GM21423 (cell line): Measurements from ENCODE around the gene TMEM150B.

Experiments used
- ATAC-seq: cut with Tn5 transposase; IDR thresholded peaks from one replicate; pipeline ENCODE4 v1.9.1; 2021; ENCODE audit warnings: mild to moderate bottlenecking, moderate library complexity; ENCODE audit not compliant: unreplicated experiment

TMEM150B gene, protein sequence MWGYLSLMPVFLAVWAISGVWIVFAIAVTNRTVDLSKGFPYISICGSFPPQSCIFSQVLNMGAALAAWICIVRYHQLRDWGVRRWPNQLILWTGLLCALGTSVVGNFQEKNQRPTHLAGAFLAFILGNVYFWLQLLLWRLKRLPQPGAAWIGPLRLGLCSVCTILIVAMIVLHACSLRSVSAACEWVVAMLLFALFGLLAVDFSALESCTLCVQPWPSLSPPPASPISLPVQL

DNA sequence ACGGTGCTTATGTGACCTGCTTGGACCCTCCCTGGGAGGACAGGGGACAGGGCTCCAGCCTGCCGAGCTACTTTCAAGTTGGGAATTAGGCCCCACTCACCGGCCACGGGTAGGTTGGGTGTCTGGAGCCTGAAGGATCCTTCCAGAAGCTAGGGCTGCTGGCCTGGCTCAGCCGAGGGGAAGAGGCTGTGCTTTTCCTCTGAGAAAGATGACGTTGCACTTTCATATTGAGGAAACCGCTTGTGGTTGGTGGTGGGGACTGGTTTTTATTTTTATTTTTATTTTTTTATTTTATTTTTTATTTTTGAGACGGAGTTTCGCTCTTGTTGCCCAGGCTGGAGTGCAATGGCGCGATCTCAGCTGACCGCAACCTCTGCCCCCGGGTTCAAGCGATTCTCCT lies at the start of gene TMEM150B:
Gene TMEM150B, minus strand, starts transcription at position 170 of the 400 bp plus-strand sequence. CDS start 4,305 bp downstream, outside the sequence.
- no peak for ATAC-seq

DNA sequence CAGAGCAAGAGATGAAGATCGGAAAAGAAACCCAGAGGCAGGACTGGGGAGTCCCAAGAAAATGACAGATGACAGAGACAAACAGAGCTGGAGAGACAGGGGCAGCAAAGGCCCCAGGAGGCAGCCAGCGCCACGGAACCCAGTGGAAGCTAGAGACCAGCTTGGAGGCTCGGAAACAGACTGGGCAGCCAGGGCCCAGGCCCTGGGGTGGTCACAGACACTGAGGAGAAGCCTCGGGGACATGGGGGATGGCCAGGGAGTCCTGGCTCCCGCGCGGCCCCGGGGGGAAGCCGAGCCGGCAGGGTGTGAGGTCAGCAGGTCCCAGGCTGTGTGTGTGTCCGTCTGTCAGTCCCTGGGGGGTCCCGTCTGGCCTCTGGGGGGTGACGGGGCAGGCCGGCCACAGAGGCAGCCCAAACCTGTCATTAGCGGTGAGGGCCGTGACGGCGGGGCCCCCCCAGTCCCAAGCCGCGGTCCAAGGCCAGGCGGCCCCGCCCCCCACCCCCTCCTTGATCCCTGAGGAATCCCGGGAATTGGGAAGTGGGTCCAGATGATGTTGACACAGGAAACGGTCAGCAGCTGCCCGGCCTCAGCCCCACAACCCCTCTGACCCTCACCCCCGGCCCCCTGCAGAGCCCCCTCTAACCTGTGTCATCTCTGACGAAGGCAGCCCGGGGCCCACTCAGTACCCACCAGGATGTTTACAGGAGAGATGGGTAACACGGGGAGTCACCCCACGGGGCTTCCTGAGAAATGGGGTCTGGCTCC lies 49.0 kb upstream of the TMEM150B start:
- ATAC-seq = no peak

DNA sequence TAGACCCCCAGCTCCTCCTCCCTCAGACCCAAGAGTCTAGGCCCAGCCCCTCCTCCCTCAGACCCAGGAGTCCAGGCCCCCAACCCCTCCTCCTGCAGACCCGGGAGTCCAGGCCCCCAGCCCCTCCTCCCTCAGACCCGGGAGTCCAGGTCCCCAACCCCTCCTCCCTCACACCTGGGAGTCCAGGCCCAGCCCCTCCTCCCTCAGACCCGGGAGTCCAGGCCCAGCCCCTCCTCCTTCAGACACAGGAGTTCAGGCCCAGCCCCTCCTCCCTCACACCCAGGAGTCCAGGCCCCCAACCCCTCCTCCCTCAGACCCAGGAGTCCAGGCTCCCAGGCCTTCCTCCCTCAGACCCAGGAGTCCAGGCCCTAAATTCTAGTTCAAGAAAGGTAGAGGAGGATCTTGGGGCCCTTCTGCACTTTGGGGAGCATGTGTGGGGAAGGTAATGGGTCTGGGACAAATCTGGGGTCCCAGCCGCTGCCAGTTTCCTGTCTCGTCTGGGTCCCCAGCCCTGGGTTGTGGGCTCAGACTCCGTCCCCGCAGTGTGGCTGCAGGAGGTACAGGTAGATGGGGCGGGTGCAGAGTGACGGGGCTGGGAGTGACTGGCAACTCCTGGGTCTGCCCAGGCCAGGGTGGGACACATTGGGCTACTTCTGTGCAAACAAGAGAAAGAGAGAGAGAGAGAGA lies 48.3 kb upstream of the TMEM150B start:
- no peak for ATAC-seq

DNA sequence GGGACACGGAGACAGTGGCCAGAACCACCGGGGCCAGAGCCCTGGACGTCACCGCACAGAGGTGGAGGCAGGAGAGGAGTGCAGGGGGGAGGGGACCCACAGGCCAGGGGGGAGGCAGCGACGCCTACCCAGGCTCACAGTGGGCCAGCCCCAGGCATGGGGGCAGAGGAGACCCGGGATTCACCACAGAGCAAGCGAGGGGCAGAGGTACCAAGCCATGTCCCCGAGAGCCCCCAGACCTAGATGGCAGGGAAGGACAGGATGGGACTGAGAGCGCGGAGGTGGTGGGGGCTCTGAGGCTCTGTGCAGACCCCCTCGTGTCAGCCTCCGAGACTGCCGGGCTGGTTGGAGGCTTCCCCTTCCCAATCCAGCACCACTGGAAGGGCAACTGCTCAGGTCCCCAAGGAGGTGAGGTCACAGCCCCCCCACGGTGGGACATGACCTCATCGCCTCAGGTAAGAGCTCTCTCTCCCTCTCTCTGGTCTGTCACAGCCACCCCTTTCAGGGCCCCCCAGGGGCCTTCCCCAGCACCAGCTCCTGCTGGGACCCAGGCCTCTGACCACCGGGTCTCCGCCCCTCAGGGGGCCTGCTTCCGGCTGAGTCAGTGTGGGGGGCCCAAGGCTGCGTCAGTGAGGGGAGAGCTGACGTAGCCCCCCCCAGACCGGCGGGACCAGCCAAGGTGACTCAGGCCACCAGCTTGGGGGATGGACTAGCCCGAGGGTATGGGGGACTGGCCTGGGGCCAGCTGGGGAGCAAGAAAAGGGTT lies 47.4 kb upstream of the TMEM150B start:
- no peak for ATAC-seq

DNA sequence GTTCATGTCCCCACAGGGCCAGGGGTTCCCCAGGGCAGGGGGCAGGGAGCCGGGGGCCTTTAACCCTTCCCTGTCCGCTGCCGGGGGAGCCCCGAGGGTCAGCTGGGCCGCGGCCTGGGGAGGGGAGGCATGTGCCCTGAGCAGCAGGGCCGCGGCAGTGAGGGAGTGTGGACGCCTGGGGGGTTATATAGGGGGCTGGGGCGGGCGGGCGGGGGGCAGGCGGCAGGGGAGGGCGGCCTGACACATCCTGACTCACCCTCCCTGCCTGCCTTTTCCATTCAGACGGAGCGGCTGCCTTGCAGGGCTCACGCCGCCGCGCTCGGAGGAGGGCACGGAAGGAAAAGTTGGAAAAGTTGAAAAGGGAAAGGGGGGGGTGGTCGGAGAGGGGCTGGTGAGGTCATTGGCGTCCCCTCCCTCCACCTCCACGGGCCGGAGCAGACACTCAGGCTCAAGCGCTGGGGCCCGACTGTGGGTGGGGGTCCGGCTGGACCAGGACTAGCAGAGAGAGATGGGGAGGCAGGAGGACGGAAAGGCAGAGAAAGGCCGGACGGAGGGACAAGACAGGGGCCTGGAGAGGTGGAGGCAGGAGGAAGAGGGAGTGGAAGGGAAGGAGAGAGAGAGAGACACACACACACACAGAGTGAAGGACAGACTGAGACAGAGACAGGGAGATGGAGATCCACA lies 45.3 kb upstream of the TMEM150B start, which contains the start of gene IL11:
Gene IL11, minus strand, starts transcription at position 159 of the 684 bp plus-strand sequence. Its CDS starts 153 bp downstream, at position 6.
- no peak for ATAC-seq

DNA sequence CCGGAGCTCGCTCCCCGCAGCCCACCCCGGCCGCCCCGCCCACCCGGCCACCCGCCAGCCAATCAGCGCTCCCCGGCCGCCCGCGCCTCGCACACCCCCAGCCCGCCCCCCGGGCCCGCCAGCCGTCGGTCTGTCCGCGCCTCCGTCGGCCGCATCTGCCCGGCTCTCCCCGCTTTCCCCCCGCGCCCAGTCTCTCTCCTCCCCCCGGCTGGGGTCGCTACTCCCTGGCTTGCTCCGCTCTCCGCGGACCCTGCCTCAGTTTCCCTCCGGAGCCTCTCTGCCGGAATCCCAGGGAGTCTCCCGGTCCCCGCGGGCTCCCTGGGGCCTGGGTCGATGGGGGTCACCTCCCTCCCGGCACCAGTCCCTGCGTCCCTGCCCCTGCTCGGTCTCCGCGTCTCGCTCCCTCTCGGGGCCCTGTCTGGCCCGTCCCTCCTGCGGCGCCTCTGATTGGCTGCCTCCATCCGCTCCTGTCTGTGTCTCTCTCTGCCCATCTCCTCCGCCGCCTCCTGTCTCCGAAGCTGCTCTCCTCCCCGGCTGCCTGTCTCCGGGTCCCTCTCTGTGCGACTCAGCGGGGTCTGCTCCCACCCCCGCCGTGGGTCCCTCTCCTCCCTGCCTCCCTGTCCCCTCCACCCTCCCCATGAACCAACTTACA lies 44.6 kb upstream of the TMEM150B start:
- no peak for ATAC-seq

DNA sequence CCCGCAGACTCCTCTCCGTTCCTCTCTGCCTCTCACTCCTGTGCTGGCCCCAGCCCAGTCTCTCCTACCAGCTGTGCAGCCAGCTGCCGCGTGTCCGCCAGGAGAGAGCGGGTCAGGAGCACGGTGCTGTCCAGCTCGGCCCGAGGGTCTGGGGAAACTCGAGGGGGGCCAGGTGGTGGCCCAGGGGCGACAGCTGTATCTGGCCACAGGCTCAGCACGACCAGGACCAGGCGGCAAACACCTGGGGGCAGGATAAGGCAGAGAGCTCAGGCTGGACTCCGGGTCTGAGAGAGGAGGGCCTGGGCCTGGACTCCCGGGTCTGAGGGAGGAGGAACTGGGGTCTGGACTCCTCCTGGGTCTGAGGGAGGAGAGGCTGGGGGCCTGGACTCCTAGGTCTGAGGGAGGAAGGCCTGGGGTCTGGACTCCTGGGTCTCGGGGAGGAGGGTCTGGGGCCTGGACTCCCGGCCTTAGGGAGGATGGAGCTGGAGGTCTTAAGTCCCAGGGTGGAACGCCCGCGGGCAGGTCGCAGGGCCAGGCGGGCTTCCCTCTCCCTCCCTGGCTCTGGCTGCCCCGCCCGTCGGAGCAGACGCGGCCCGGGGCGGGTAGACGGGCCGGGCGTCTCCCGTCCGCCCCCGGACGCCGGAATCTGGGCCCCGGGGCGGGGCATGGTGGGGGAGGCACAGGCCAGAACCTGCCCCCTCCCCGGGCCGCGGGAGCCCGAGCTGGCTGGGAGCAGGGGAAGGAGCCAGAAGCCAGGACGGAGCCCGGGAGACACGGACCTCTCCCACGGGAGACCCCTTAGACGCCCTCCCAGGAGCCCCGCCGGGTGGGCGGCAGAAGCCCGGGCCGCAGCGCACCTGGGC lies 43.8 kb upstream of the TMEM150B start:
- ATAC-seq = no peak

DNA sequence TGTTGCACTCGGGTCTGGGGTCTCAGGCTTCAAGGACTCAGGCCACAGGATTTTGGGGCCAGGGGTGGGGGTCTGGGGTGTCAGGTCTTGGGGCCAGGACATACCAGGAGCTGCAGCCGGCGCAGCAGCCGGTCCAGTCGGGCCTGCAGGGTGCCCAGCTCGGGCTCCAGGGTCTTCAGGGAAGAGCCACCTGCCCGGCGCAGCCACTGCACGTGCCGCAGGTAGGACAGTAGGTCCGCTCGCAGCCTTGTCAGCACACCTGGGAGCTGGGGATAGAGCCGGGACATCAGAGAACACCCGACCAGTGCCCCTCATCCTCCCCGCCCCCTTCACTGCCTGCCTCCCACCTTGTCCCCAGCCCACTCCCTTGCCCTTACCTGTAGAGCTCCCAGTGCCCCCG lies 43.0 kb upstream of the TMEM150B start:
- ATAC-seq = no peak

DNA sequence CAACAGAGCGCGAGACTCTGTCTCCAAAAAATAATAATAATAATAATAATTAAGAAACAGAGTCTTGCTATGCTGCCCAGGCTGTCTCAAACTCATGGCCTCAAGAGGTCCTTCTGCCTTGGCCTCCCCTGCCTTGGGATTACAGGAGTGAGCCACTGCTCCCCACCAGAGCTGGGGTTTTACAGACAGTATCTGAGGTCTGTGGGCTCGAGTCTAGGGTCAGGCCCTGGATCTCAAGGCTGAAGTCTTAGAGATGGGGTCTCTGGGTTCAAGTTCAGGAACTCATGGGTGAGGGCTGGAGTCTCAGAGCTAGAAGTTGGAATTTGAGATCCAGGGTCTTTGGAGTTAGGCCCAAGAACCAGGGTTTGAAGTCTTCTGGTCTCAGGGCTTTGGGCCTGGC lies 41.6 kb upstream of the TMEM150B start:
- ATAC-seq = no peak

DNA sequence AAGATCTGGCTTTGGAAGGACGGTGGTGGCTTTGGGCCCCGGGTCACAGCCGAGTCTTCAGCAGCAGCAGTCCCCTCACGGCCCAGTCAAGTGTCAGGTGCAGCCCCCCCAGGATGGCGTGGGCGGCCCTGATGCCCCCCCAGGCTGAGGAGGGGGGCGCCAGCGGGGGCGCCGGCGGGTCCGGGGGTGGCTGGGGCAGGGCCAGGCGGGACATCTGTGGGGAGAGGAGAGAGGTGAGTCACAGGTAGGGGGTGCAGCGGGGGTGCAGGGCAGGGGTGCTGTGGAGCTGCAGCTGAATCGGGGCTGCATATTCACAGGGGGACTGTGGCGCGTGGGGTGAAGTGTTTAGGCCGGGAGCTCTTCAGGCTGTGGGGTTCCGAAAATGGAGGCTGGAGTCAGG lies 40.8 kb upstream of the TMEM150B start:
- no peak for ATAC-seq

DNA sequence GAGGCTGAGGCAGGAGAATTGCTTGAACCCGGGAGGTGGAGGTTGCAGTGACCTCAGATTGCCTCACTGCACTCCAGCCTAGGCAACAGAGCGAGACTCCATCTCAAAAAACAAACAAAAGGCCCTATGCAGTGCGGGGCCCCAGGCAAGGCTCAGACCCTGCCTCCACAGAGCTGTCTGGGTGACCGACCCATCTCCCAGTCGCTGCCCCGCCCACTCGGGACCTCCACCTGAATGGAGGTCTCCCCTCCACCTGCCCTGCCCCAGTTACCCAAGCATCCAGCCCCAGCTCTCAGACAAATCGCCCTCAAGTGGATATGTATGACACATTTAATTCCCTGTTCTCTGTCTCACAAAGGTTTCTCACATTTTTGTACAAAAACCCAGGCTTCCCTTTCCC lies 40.1 kb upstream of the TMEM150B start:
- ATAC-seq = no peak

DNA sequence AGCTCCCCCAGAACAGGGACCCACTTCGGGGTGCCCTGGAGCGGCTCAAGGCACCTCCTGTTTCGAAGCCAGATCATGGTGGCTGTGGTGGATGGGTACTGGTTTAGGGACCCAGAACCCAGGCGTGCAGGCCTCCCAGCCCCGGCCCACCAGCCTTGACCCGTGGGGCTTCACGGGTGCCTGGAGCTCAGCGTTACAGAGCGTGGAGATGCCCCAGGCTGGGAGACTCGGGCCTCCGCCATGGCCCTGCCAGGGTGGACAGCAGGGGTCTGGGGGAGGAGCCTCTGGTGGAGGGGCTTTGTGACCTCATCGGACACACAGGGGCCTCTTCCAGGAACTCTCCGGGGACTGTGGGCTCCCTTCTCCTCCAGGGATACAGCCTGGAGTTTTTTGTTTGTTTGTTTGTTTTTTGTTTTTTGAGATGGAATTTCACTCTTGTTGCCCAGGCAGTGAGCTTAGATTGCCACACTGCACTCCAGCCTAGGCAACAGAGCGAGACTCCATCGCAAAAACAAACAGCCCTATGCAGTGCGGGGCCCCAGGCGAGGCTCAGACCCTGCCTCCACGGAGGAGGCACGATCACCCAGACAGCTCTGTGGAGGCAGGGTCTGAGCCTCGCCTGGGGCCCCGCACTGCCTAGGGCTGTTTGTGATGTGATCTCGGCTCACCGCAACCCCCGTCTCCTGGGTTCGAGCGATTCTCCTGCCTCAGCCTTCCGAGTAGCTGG lies 38.0 kb upstream of the TMEM150B start, which contains the start of gene GARIN5B:
Gene GARIN5B, minus strand, starts transcription at position 271 of the 727 bp plus-strand sequence. Its CDS starts 194 bp downstream, at position 77.
- ATAC-seq = no peak

DNA sequence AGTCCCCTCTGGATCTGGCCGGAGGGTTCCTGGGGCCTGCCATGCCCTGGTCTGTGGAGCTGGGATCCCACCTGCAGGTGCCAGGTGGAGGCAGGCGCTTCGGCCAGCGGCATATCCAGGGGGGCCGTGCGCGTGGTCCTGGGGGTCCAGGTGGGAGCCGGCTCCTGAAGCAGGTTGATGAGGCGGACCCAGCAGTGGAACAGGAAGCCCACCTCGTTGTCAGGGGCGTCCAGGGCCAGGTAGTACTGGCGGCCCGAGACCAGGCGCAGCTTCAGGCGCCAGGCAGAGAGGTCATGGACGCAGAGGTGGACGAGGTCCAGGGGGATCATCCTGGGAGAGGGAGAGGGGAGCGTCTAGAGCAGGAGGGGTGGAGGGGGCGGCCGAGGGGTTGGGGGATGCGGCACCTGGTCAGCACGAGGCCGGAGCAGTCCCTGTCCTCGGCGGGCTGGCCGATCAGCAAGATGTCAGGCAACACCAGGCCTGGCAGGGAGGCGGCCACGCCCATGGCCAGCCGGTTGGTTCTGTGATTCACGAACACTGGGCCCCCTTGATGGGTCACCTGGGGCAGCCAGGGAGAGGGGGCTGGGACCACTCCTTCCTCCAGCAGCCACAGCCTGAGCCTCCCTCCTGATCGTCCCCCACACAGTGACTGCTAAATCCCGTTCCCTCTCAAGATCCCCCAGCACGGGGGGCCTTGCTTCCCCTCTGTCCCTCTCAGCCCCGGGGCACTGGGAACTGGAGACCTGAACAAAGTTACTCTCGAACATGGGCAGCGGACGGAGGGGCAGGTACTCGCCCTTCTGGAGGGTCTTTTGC lies 37.2 kb upstream of the TMEM150B start:
- no peak for ATAC-seq

DNA sequence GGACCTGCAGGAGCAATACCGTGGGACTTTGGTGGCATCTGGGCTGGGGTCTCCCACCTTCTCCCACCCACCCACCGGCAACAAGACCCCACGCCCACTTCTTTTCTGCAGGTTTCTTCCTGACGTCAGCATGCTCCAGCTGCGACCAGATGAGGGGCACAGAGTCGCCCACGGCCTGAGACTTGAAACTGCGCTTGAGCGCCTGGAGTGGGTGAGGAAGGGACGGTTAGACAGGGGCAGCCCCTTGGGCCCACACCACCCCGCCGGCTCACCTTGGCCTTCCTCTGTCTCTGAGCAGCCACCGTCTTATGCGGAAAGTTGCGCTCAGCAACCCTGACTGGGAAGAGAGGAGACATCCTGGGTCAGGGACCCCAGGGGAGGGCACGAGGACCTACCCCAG lies 35.8 kb upstream of the TMEM150B start:
- no peak for ATAC-seq

DNA sequence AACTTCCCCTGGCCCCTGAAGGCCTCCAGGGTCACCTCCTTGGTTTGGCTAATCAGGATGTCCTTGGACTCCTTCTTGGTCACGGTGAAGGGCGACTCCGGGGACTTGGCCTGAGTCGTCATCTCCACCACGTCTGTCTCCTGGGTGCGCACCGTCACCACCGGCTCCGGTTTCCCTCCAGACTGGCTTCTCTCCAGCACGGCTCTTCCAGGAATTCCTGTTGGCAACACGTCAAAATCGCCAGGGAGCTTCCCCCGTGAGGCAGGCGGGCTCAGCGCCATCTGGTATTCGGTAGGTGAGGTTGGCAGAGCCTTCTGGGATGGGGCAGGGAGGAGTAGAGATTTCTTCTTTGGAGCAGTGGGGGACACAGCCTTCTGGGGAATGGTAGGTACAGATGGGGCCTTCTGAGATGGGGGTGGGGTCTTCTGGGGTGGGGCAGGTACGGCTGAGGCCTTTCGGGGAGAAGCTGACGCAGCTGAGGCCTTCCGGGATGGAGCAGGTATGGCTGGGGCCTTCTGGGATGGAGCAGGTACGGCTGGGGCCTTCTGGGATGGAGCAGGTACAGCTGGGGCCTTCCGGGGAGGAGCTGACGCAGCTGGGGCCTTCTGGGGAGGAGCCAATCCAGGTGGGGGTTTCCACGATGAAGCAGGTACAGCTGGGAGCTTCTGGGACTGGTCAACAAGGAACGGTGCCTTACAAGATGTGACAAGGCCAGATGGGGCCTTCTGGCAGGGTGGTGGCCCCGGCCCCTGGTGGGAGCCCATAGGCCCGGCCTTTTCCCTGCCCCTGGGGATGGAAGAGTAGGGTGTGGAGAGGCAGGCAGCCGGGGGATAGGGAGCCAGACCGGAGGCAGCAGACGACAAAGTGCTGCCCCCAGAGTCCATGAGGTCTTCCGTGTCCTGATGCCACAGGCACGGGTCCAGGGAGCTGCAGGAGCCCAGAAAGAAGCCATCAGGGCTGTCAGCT lies 34.1 kb upstream of the TMEM150B start:
- ATAC-seq = no peak

DNA sequence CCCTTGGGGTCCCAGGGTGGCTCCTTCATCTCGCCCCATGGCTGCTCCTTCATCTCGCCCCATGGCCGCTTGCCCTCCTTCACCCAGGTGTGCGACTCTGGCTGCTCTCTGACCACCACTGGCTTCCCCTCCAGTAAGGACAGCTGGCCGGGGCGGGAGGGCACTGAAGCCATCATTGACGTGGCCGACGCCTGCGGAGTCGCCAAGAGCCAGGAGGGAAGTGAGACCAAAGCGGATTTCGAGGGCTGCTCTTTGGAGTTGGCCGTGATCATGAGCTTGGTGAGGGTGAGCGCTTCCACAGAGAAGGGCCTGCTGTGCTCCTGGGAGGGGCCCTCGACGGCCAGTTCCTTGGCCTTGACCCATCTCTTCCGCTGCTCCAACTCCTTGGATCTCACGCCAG lies 33.4 kb upstream of the TMEM150B start:
- ATAC-seq = no peak
